ENCODE results near the gene TXNRD1. TPM values are rescaled to one million over a fixed set of nuclear protein-coding genes. Genes with fewer than 3 reads are reported as not detected.

Gene TXNRD1
- total and polyA plus RNA-seq, 8 donors: 8.1 to 29.1 (median 15.9) TPM

DNA sequence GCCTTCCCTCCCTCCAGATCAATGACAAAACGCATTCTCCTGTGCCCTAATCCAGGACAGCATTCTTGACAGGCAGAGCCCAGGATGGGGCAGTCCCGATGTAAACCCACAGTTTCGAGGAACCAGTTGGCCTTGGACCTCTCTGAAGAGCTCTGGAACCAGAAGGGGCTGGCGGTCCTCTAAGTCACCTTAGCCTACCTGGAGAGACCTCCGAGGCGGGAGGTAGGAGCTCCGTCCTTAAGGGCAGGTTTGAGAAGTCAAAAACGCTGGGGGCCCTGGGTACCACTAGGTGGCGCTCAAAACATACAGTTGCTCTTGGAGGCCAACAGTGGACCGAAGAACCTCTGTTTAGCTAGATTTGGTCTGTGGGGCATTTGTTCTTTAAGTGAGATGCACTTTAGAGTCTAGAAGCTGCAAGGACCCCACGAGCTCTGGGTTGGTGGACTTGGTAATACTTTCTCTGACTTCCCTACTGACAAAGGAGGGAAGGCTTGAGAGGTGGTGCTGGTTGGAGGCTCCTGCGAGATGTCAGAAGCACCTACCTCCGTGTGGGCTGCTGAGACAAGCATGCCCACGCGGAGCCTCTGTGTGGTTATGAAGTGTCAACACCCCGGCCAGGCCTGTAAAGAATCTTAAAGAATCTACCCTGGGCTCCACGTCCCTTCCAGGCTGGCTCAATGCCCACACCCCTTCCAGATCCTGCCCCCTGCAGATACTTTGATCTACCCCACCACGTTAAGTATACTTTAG is 166.3 kb downstream of the TXNRD1 start:
- Histone ChIP-seq H3K4me3 (no peak overlapping the region), H3K4me1 (no peaks in the 10 kb centered on the region), H3K36me3 (no peaks in the 10 kb centered on the region), H3K27ac (no peak overlapping the region), H3K27me3 (no peaks in the 10 kb centered on the region), H3K9me3 (no peaks in the 10 kb centered on the region)
- ATAC-seq (peak; percentile 88 to 99 (median 96)), DNase-seq (peak; percentile 67 to 88 (median 83)), FAIRE-seq (no peak)
- intact Hi-C loops (cut with DNase I): loop anchor here in 1 of 3 donors (5.0 to 10.0 kb wide), 2 partner anchors 493 to 670 kb away; no protein-coding TSS in a partner anchor
- WGBS, 2 donors: 18 to 20% methylated on average over 18 of the region's 18 CpGs
- TF ChIP-seq, protein P1, sequence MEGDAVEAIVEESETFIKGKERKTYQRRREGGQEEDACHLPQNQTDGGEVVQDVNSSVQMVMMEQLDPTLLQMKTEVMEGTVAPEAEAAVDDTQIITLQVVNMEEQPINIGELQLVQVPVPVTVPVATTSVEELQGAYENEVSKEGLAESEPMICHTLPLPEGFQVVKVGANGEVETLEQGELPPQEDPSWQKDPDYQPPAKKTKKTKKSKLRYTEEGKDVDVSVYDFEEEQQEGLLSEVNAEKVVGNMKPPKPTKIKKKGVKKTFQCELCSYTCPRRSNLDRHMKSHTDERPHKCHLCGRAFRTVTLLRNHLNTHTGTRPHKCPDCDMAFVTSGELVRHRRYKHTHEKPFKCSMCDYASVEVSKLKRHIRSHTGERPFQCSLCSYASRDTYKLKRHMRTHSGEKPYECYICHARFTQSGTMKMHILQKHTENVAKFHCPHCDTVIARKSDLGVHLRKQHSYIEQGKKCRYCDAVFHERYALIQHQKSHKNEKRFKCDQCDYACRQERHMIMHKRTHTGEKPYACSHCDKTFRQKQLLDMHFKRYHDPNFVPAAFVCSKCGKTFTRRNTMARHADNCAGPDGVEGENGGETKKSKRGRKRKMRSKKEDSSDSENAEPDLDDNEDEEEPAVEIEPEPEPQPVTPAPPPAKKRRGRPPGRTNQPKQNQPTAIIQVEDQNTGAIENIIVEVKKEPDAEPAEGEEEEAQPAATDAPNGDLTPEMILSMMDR (IDR thresholded peaks at IDR 0.05): peak; percentile 89 to 91 (median 90)

DNA sequence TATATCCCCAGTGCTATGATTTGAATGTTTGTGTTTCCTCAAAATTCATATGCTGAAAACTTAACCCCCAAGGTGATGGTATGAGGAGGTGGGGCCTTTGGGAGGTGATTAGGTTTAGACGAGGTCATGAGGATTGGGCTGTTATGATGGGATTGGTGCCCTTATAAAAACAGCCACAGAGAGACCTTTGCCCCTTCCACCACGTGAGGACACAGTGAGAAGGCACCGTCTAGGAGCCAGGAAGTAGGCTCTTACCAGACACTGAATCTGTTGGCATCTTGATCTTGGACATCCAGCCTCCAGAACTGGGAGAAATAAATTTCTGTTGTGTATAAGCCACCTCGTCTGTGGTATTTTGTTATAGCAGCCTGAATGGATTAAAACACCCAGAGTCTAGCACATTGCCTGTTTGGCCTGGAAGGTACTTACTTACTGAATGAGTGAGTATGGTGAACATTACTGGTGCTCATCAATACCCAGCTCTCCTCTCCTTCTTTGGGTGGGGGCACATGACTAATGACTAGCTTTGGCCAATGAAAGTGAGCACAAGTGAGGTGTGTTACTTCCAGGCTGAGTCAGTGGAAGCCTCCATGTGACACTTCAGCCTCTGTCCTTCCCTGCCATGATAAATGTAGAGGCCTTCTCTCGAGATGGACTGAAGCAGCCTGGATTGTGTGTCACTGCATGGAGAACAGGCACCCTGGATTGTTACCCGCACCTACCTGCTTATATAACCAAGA is 168.7 kb downstream of the TXNRD1 start:
- intact Hi-C loops (cut with DNase I): loop anchor here in 1 of 3 donors (5.0 to 10.0 kb wide), 2 partner anchors 490 to 668 kb away; no protein-coding TSS in a partner anchor
- H3K27ac ChIP-seq: no peak overlapping the region
- WGBS, 2 donors: 65 to 68% methylated on average over 6 of the region's 6 CpGs
- no peak overlapping the region for H3K4me3 ChIP-seq
- DNase-seq: no peak
- FAIRE-seq: no peak
- ATAC-seq: no peak
- TF ChIP-seq, protein P1 (IDR thresholded peaks at IDR 0.05): no peak
- no peaks in the 10 kb centered on the region for H3K36me3 ChIP-seq
- H3K27me3 ChIP-seq: no peaks in the 10 kb centered on the region
- no peaks in the 10 kb centered on the region for H3K9me3 ChIP-seq
- H3K4me1 ChIP-seq: no peaks in the 10 kb centered on the region

DNA sequence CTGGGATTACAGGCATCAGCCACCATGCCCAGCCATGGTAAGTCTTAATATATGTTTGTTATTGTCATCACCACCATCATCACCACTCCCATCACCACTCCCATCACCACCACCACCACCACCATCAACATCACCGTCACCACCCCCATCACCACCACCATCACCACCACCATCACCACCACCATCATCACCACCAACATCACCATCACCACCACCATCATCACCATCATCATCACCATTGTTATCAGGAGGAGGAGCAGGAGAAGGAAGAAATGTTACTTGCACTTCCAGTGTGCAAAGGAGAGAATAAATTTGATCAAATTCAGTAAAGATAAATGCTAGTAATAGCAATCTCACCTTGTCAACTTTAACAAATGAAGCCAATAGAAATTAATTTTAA is 169.9 kb downstream of the TXNRD1 start:
- intact Hi-C loops (cut with DNase I): loop anchor here in 1 of 3 donors (10.0 kb wide), 1 partner anchor 489 kb away; no protein-coding TSS in a partner anchor
- Histone ChIP-seq H3K4me1 (no peaks in the 10 kb centered on the region), H3K9me3 (no peaks in the 10 kb centered on the region), H3K36me3 (no peaks in the 10 kb centered on the region), H3K27me3 (no peaks in the 10 kb centered on the region), H3K4me3 (no peak overlapping the region), H3K27ac (no peak overlapping the region)
- WGBS, 2 donors: 100% methylated on average over 1 of the region's 1 CpG
- TF ChIP-seq, protein P1 (IDR thresholded peaks at IDR 0.05): no peak
- DNase-seq: no peak
- ATAC-seq: no peak
- no peak for FAIRE-seq

DNA sequence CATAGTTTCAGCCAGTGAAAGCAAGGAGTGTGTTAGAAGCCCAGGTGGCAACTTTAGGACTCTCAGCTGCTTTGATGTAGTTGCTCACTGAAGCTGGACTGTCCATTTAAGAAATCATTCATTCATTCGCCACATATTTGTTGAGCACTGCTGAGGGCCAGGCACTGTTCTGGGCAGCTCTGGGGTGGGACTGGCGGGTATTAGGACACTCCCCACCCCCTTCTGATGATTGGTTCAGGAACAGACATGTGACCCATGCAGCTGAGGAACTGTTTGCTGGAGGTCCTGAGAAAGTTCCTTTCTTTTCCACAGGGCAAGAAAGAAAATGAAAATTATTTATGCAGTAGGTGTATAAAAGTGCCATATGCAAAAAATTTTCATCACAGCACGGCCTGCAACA is 170.9 kb downstream of the TXNRD1 start:
- H3K27ac ChIP-seq: no peak overlapping the region
- H3K9me3 ChIP-seq: no peaks in the 10 kb centered on the region
- ATAC-seq: no peak
- H3K4me3 ChIP-seq: no peak overlapping the region
- H3K27me3 ChIP-seq: no peaks in the 10 kb centered on the region
- no peak for DNase-seq
- WGBS, 2 donors: 96% methylated on average over 3 of the region's 3 CpGs
- H3K4me1 ChIP-seq: no peaks in the 10 kb centered on the region
- no peak for FAIRE-seq
- H3K36me3 ChIP-seq: no peaks in the 10 kb centered on the region
- TF ChIP-seq, protein P1 (IDR thresholded peaks at IDR 0.05): no peak
- intact Hi-C loops (cut with DNase I): loop anchor here in 1 of 3 donors (10.0 kb wide), 1 partner anchor 488 kb away; no protein-coding TSS in a partner anchor

Data from pancreas (tissue), 10 donors.